Peyer's patch (tissue), 4 donors: ENCODE results near the gene RNU6-8.

Experiments used
- POLR2A ChIP-seq, 2 donors: fragments of 450-650 bp; IDR thresholded peaks; one replicate each; pipeline ENCODE4 v1.5.1; 2017; ENCODE audit warnings: antibody characterized with exemption in 2 of 2, mild to moderate bottlenecking in 2 of 2, moderate library complexity in 2 of 2
- TF ChIP-seq, protein P1 (sequence below), 6 experiments: fragments of 450-650 bp in 4 of 6; fragments of 200-600 bp in 2 of 6; sonication (generic) in 1 of 6; IDR thresholded peaks; one replicate each; pipeline ENCODE4 v1.5.1; 2017 to 2019; ENCODE audit warnings: antibody characterized with exemption in 6 of 6, mild to moderate bottlenecking in 3 of 6, moderate library complexity in 1 of 6

- no peak for TF ChIP-seq POLR2A (IDR thresholded peaks at IDR 0.05)
- TF ChIP-seq, protein P1, sequence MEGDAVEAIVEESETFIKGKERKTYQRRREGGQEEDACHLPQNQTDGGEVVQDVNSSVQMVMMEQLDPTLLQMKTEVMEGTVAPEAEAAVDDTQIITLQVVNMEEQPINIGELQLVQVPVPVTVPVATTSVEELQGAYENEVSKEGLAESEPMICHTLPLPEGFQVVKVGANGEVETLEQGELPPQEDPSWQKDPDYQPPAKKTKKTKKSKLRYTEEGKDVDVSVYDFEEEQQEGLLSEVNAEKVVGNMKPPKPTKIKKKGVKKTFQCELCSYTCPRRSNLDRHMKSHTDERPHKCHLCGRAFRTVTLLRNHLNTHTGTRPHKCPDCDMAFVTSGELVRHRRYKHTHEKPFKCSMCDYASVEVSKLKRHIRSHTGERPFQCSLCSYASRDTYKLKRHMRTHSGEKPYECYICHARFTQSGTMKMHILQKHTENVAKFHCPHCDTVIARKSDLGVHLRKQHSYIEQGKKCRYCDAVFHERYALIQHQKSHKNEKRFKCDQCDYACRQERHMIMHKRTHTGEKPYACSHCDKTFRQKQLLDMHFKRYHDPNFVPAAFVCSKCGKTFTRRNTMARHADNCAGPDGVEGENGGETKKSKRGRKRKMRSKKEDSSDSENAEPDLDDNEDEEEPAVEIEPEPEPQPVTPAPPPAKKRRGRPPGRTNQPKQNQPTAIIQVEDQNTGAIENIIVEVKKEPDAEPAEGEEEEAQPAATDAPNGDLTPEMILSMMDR (IDR thresholded peaks at IDR 0.05), result no peak
Observed at GRCh38 chr14:32208490-32208889, 5.4 kb upstream of the RNU6-8 start.
